Muscle of leg (tissue), 11 donors: Measurements from ENCODE around the gene SPOCK1. TPM values are rescaled to one million over a fixed set of nuclear protein-coding genes. Genes with fewer than 3 reads are reported as not detected.

ENCODE experiments used
- DNase-seq: peaks from one replicate; pipeline ENCODE4 v3.0.0; 2013
- H3K27ac ChIP-seq: one replicate; pipeline ENCODE4 v1.5.1; 2013; ENCODE audit warnings: mild to moderate bottlenecking, low read length, control low read depth
- H3K27me3 ChIP-seq: one replicate; pipeline ENCODE4 v1.6.1; 2013; ENCODE audit warnings: low read length; ENCODE audit not compliant: control insufficient read depth, insufficient read depth
- H3K36me3 ChIP-seq: one replicate; pipeline ENCODE4 v1.6.1; 2013; ENCODE audit warnings: low read length; ENCODE audit not compliant: control insufficient read depth, insufficient read depth
- H3K4me1 ChIP-seq: one replicate; pipeline ENCODE4 v1.6.1; 2013; ENCODE audit warnings: low read length; ENCODE audit not compliant: control insufficient read depth, insufficient read depth
- H3K4me3 ChIP-seq: one replicate; pipeline ENCODE4 v1.5.1; 2013; ENCODE audit warnings: low read length, control low read depth
- H3K9me3 ChIP-seq: replicated peaks from 2 replicates; pipeline ENCODE4 v1.6.1; 2013; ENCODE audit warnings: low read depth, low read length; ENCODE audit not compliant: control insufficient read depth
- WGBS: methylation state at CpG from one replicate; pipeline ENCODE4 v1.1.5; 2013; ENCODE audit warnings: missing lambda C conversion rate; ENCODE audit not compliant: insufficient coverage; 5-methylcytosine and 5-hydroxymethylcytosine counted together
- polyA plus RNA-seq, 8 donors: library from polyadenylated mRNA; unstranded; fragments of 120-200 nt; gene quantifications; one replicate each; pipeline versions ENCODE4 v1.2.1 to v1.2.3, GENCODE V29; 2013; ENCODE audit warnings: inconsistent platforms in 1 of 8, low replicate concordance in 1 of 8; ENCODE audit not compliant: insufficient read length in 8 of 8, insufficient read depth in 1 of 8
- total RNA-seq: library from RNA; stranded (reverse); fragments of 120-200 nt; gene quantifications from one replicate; pipeline ENCODE4 v1.2.4, GENCODE V29; 2013

Gene SPOCK1
- total and polyA plus RNA-seq, 9 donors, result 2.3 to 14.8 (median 4.6) TPM

DNA sequence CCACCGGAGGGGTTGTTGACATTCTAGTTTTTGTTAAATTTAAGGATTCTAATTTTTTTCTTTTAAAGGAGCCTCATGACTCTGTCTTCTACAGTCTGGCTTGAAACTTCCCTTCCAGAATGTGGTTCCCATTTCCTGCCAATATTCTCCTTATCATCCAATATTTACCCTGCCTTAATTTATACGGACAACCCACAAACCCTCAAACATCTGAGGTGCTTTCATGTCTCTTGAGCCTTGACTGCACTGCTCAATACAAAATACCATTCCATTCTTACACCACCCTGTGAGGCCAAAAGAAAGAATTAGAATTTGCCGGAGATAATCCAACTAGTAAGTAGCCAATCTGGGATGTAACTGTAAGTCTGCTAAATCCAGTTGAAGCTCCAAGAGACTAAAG, 346.5 kb downstream of the SPOCK1 start:
- Histone ChIP-seq H3K4me3 (no peak overlapping the region), H3K9me3 (no peaks in the 10 kb centered on the region), H3K4me1 (no peaks in the 10 kb centered on the region), H3K27ac (no peak overlapping the region), H3K27me3 (no peaks in the 10 kb centered on the region), H3K36me3 (no peaks in the 10 kb centered on the region)
- no peak for DNase-seq
- 62% methylated on average over 1 of the region's 3 CpGs for WGBS

- Histone ChIP-seq H3K4me1 (peaks cover 9% of the 10 kb centered on the region), H3K27ac (no peak overlapping the region), H3K9me3 (no peaks in the 10 kb centered on the region), H3K36me3 (no peaks in the 10 kb centered on the region), H3K4me3 (no peak overlapping the region), H3K27me3 (peaks cover 3% of the 10 kb centered on the region)
- DNase-seq, result no peak
- no CpG with 5 or more reads among the region's 2 CpGs for WGBS
Observed at GRCh38 chr5:137148655-137149054, 350.5 kb downstream of the SPOCK1 start.

GRCh38 chr5:137148159-137148558, 351.0 kb downstream of the SPOCK1 start:
- H3K4me1 ChIP-seq, result peaks cover 9% of the 10 kb centered on the region
- WGBS, result no CpG with 5 or more reads among the region's 1 CpG
- H3K36me3 ChIP-seq, result no peaks in the 10 kb centered on the region
- H3K27ac ChIP-seq, result no peak overlapping the region
- no peaks in the 10 kb centered on the region for H3K9me3 ChIP-seq
- no peak for DNase-seq
- H3K27me3 ChIP-seq, result peaks cover 3% of the 10 kb centered on the region
- no peak overlapping the region for H3K4me3 ChIP-seq

DNA sequence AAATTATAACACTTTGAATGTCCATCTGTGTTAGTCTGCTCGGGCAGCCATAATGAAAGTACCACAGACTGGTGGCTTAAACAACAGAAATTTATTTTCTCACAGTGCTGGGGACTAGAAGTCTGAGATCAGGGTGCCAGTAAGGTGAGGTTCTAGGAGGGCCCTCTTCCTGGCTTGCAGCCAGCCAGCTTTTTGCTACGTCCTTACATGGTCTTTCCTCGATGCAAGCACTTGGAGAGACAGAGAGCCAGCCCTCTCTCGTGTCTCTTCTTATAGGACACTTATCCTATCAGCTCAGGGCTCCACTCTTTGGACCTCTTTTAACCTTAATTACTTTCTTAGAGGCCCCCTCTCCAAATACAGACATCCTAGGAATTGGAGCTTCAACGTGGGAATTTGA, 351.8 kb downstream of the SPOCK1 start:
- 53% methylated on average over 2 of the region's 5 CpGs for WGBS
- H3K4me3 ChIP-seq, result no peak overlapping the region
- DNase-seq, result no peak
- H3K27me3 ChIP-seq, result peaks cover 3% of the 10 kb centered on the region
- H3K27ac ChIP-seq, result no peak overlapping the region
- H3K4me1 ChIP-seq, result peaks cover 11% of the 10 kb centered on the region
- H3K9me3 ChIP-seq, result no peaks in the 10 kb centered on the region
- H3K36me3 ChIP-seq, result no peaks in the 10 kb centered on the region

- 19% methylated on average over 5 of the region's 8 CpGs for WGBS
- Histone ChIP-seq H3K4me3 (no peak overlapping the region), H3K27ac (no peak overlapping the region), H3K4me1 (peaks cover 15% of the 10 kb centered on the region), H3K27me3 (peaks cover 3% of the 10 kb centered on the region), H3K9me3 (no peaks in the 10 kb centered on the region), H3K36me3 (no peaks in the 10 kb centered on the region)
- DNase-seq, result peak; percentile 81
Observed at GRCh38 chr5:137146402-137146890, 352.7 kb downstream of the SPOCK1 start.

GRCh38 chr5:137145721-137146120, 353.4 kb downstream of the SPOCK1 start:
- Histone ChIP-seq H3K27me3 (peaks cover 3% of the 10 kb centered on the region), H3K36me3 (no peaks in the 10 kb centered on the region), H3K27ac (no peak overlapping the region), H3K4me1 (peaks cover 15% of the 10 kb centered on the region), H3K4me3 (no peak overlapping the region), H3K9me3 (no peaks in the 10 kb centered on the region)
- DNase-seq, result no peak
- WGBS, result 89% methylated on average over 1 of the region's 2 CpGs

GRCh38 chr5:137144656-137145055, 354.5 kb downstream of the SPOCK1 start:
- Histone ChIP-seq H3K27ac (no peak overlapping the region), H3K36me3 (no peaks in the 10 kb centered on the region), H3K4me3 (no peak overlapping the region), H3K27me3 (peaks cover 3% of the 10 kb centered on the region), H3K4me1 (peaks cover 15% of the 10 kb centered on the region), H3K9me3 (no peaks in the 10 kb centered on the region)
- 55% methylated on average over 2 of the region's 4 CpGs for WGBS
- no peak for DNase-seq

- peaks cover 3% of the 10 kb centered on the region for H3K27me3 ChIP-seq
- H3K36me3 ChIP-seq, result no peaks in the 10 kb centered on the region
- no peak overlapping the region for H3K4me3 ChIP-seq
- no peaks in the 10 kb centered on the region for H3K9me3 ChIP-seq
- H3K4me1 ChIP-seq, result peaks cover 15% of the 10 kb centered on the region
- DNase-seq, result no peak
- WGBS, result 66% methylated on average over 4 of the region's 7 CpGs
- H3K27ac ChIP-seq, result no peak overlapping the region
Observed at GRCh38 chr5:137142764-137143605, 356.1 kb downstream of the SPOCK1 start.

- Histone ChIP-seq H3K27me3 (peaks cover 3% of the 10 kb centered on the region), H3K36me3 (no peaks in the 10 kb centered on the region), H3K9me3 (no peaks in the 10 kb centered on the region), H3K27ac (no peak overlapping the region), H3K4me1 (peaks cover 15% of the 10 kb centered on the region), H3K4me3 (no peak overlapping the region)
- 0% methylated on average over 1 of the region's 3 CpGs for WGBS
- DNase-seq, result no peak
Observed at GRCh38 chr5:137142346-137142745, 356.8 kb downstream of the SPOCK1 start.

DNA sequence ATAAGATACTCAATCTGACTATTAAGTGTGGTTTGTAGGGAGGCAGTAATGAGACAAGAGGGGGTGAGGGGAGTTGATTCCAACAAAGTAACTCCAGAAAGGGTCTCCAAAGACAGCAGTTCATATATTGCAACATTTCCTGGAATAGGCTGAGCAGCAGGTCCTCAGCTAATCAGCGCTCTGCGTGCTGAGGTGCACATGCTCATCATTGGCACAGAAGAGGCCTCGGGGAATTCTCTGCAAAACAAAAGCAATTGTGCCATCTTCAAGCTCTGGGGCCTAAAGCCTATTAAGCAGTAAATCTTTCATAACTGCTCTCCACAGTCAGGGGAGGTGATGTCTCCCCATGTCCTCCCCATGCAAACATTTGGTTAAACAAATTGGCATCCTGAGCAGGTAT, 357.3 kb downstream of the SPOCK1 start:
- no peak overlapping the region for H3K4me3 ChIP-seq
- H3K4me1 ChIP-seq, result peaks cover 15% of the 10 kb centered on the region
- no peaks in the 10 kb centered on the region for H3K9me3 ChIP-seq
- WGBS, result 64% methylated on average over 3 of the region's 3 CpGs
- H3K27ac ChIP-seq, result no peak overlapping the region
- no peaks in the 10 kb centered on the region for H3K36me3 ChIP-seq
- peaks cover 3% of the 10 kb centered on the region for H3K27me3 ChIP-seq
- DNase-seq, result no peak
